ENCODE data around the gene TMEM62.
"Not testable (repeated sequence)": the region's sequence is repeated elsewhere in the genome, so short reads cannot be mapped to it uniquely, and the experiment has no call there.

TMEM62 gene

GRCh38 chr15:43214169-43214568 lies 80.8 kb downstream of the TMEM62 start:
- H3K27me3 ChIP-seq (ENCODE audit: control insufficient read depth, insufficient read depth, low read length): no peaks in the 10 kb centered on the region
- H3K9me3 ChIP-seq (ENCODE audit: control insufficient read depth, insufficient read depth, low read length): no peaks in the 10 kb centered on the region
- H3K4me3 ChIP-seq (ENCODE audit: low read depth, low read length): no peak overlapping the region
- H3K36me3 ChIP-seq (ENCODE audit: control insufficient read depth, insufficient read depth, low read length): no peaks in the 10 kb centered on the region
- H3K4me1 ChIP-seq (ENCODE audit: control insufficient read depth, insufficient read depth, low read length): peaks cover 3% of the 10 kb centered on the region
- H3K9ac ChIP-seq (ENCODE audit: low read depth, low read length): no peak overlapping the region

GRCh38 chr15:43214592-43215295 lies 81.4 kb downstream of the TMEM62 start:
- no peak overlapping the region for H3K4me3 ChIP-seq (ENCODE audit: low read depth, low read length)
- H3K36me3 ChIP-seq (ENCODE audit: control insufficient read depth, insufficient read depth, low read length): no peaks in the 10 kb centered on the region
- H3K27me3 ChIP-seq (ENCODE audit: control insufficient read depth, insufficient read depth, low read length): no peaks in the 10 kb centered on the region
- peaks cover 3% of the 10 kb centered on the region for H3K4me1 ChIP-seq (ENCODE audit: control insufficient read depth, insufficient read depth, low read length)
- no peak overlapping the region for H3K9ac ChIP-seq (ENCODE audit: low read depth, low read length)
- H3K9me3 ChIP-seq (ENCODE audit: control insufficient read depth, insufficient read depth, low read length): no peaks in the 10 kb centered on the region

- H3K4me3 ChIP-seq (ENCODE audit: low read depth, low read length): no peak overlapping the region
- H3K36me3 ChIP-seq (ENCODE audit: control insufficient read depth, insufficient read depth, low read length): no peaks in the 10 kb centered on the region
- no peaks in the 10 kb centered on the region for H3K27me3 ChIP-seq (ENCODE audit: control insufficient read depth, insufficient read depth, low read length)
- H3K9me3 ChIP-seq (ENCODE audit: control insufficient read depth, insufficient read depth, low read length): no peaks in the 10 kb centered on the region
- peaks cover 3% of the 10 kb centered on the region for H3K4me1 ChIP-seq (ENCODE audit: control insufficient read depth, insufficient read depth, low read length)
- no peak overlapping the region for H3K9ac ChIP-seq (ENCODE audit: low read depth, low read length)
Measured at GRCh38 chr15:43215961-43216360, 82.6 kb downstream of the TMEM62 start.

- no peaks in the 10 kb centered on the region for H3K36me3 ChIP-seq (ENCODE audit: control insufficient read depth, insufficient read depth, low read length)
- H3K27me3 ChIP-seq (ENCODE audit: control insufficient read depth, insufficient read depth, low read length): no peaks in the 10 kb centered on the region
- no peak overlapping the region for H3K4me3 ChIP-seq (ENCODE audit: low read depth, low read length)
- H3K9me3 ChIP-seq (ENCODE audit: control insufficient read depth, insufficient read depth, low read length): no peaks in the 10 kb centered on the region
- H3K4me1 ChIP-seq (ENCODE audit: control insufficient read depth, insufficient read depth, low read length): peaks cover 3% of the 10 kb centered on the region
- H3K9ac ChIP-seq (ENCODE audit: low read depth, low read length): no peak overlapping the region
Measured at GRCh38 chr15:43218908-43219706, 85.7 kb downstream of the TMEM62 start.

GRCh38 chr15:43219929-43220928 lies 86.8 kb downstream of the TMEM62 start:
- Histone ChIP-seq H3K36me3 (ENCODE audit: control insufficient read depth, insufficient read depth, low read length) (no peaks in the 10 kb centered on the region), H3K9ac (ENCODE audit: low read depth, low read length) (no peak overlapping the region)

GRCh38 chr15:43220991-43221403 lies 87.6 kb downstream of the TMEM62 start, which contains the start of gene EPB42:
EPB42 (minus strand) TSS chr15:43221018; CDS start chr15:43220825, 193 bp downstream.
- no peak within 1 kb of the TSS for H3K4me3 ChIP-seq (ENCODE audit: low read depth, low read length)
- no peaks in the 10 kb centered on the region for H3K36me3 ChIP-seq (ENCODE audit: control insufficient read depth, insufficient read depth, low read length)
- no peak within 1 kb of the TSS for H3K9ac ChIP-seq (ENCODE audit: low read depth, low read length)
- H3K27me3 ChIP-seq (ENCODE audit: control insufficient read depth, insufficient read depth, low read length): no peaks in the 10 kb centered on the region
- H3K4me1 ChIP-seq (ENCODE audit: control insufficient read depth, insufficient read depth, low read length): peaks cover 3% of the 10 kb centered on the region
- H3K9me3 ChIP-seq (ENCODE audit: control insufficient read depth, insufficient read depth, low read length): no peaks in the 10 kb centered on the region

More at GRCh38 chr15:43219929-43220928, 86.8 kb downstream of the TMEM62 start:
- no peaks in the 10 kb centered on the region for H3K9me3 ChIP-seq (ENCODE audit: control insufficient read depth, insufficient read depth, low read length)
- no peaks in the 10 kb centered on the region for H3K27me3 ChIP-seq (ENCODE audit: control insufficient read depth, insufficient read depth, low read length)
- H3K4me1 ChIP-seq (ENCODE audit: control insufficient read depth, insufficient read depth, low read length): peaks cover 3% of the 10 kb centered on the region
- H3K4me3 ChIP-seq (ENCODE audit: low read depth, low read length): no peak overlapping the region

GRCh38 chr15:43221422-43221821 lies 88.0 kb downstream of the TMEM62 start:
- H3K36me3 ChIP-seq (ENCODE audit: control insufficient read depth, insufficient read depth, low read length): no peaks in the 10 kb centered on the region
- H3K4me3 ChIP-seq (ENCODE audit: low read depth, low read length): no peak overlapping the region
- no peaks in the 10 kb centered on the region for H3K27me3 ChIP-seq (ENCODE audit: control insufficient read depth, insufficient read depth, low read length)
- H3K4me1 ChIP-seq (ENCODE audit: control insufficient read depth, insufficient read depth, low read length): peaks cover 3% of the 10 kb centered on the region
- no peak overlapping the region for H3K9ac ChIP-seq (ENCODE audit: low read depth, low read length)
- no peaks in the 10 kb centered on the region for H3K9me3 ChIP-seq (ENCODE audit: control insufficient read depth, insufficient read depth, low read length)

GRCh38 chr15:43225201-43225949 lies 92.0 kb downstream of the TMEM62 start:
- no peaks in the 10 kb centered on the region for H3K4me1 ChIP-seq (ENCODE audit: control insufficient read depth, insufficient read depth, low read length)
- H3K4me3 ChIP-seq (ENCODE audit: low read depth, low read length): no peak overlapping the region

GRCh38 chr15:43225950-43226255 lies 92.5 kb downstream of the TMEM62 start:
- H3K27me3 ChIP-seq (ENCODE audit: control insufficient read depth, insufficient read depth, low read length); H3K36me3 ChIP-seq (ENCODE audit: control insufficient read depth, insufficient read depth, low read length); H3K9me3 ChIP-seq (ENCODE audit: control insufficient read depth, insufficient read depth, low read length); H3K4me1 ChIP-seq (ENCODE audit: control insufficient read depth, insufficient read depth, low read length); H3K4me3 ChIP-seq (ENCODE audit: low read depth, low read length); H3K9ac ChIP-seq (ENCODE audit: low read depth, low read length): not testable (repeated sequence)

More at GRCh38 chr15:43225201-43225949, 92.0 kb downstream of the TMEM62 start:
- Histone ChIP-seq H3K9me3 (ENCODE audit: control insufficient read depth, insufficient read depth, low read length) (no peaks in the 10 kb centered on the region), H3K9ac (ENCODE audit: low read depth, low read length) (no peak overlapping the region), H3K36me3 (ENCODE audit: control insufficient read depth, insufficient read depth, low read length) (no peaks in the 10 kb centered on the region), H3K27me3 (ENCODE audit: control insufficient read depth, insufficient read depth, low read length) (no peaks in the 10 kb centered on the region)

GRCh38 chr15:43226436-43227305 lies 93.3 kb downstream of the TMEM62 start:
- H3K9me3 ChIP-seq (ENCODE audit: control insufficient read depth, insufficient read depth, low read length): no peaks in the 10 kb centered on the region
- H3K36me3 ChIP-seq (ENCODE audit: control insufficient read depth, insufficient read depth, low read length): no peaks in the 10 kb centered on the region
- H3K4me1 ChIP-seq (ENCODE audit: control insufficient read depth, insufficient read depth, low read length): no peaks in the 10 kb centered on the region
- H3K27me3 ChIP-seq (ENCODE audit: control insufficient read depth, insufficient read depth, low read length): no peaks in the 10 kb centered on the region
- no peak overlapping the region for H3K4me3 ChIP-seq (ENCODE audit: low read depth, low read length)
- no peak overlapping the region for H3K9ac ChIP-seq (ENCODE audit: low read depth, low read length)
